HG03457 (cell line): ENCODE data around the gene HSPH1.
"Not testable (repeated sequence)": the region's sequence is repeated elsewhere in the genome, so short reads cannot be mapped to it uniquely, and the experiment has no call there.

ENCODE experiments used
- ATAC-seq: cut with Tn5 transposase; IDR thresholded peaks from one replicate; pipeline ENCODE4 v1.9.1; 2021; ENCODE audit warnings: moderate number of reproducible peaks; ENCODE audit not compliant: unreplicated experiment

HSPH1 gene

GRCh38 chr13:31100721-31101120, 61.0 kb downstream of the HSPH1 start:
- ATAC-seq, result no peak

- not testable (repeated sequence) for ATAC-seq
Measured at GRCh38 chr13:31097911-31098434, 63.7 kb downstream of the HSPH1 start.

GRCh38 chr13:31096654-31097302, 64.9 kb downstream of the HSPH1 start:
- no peak for ATAC-seq

- no peak for ATAC-seq
Measured at GRCh38 chr13:31094331-31095015, 67.2 kb downstream of the HSPH1 start.

- ATAC-seq, result no peak
Measured at GRCh38 chr13:31093145-31093885, 68.4 kb downstream of the HSPH1 start.

- ATAC-seq, result no peak
Measured at GRCh38 chr13:31092646-31093045, 69.1 kb downstream of the HSPH1 start.

GRCh38 chr13:31090961-31091624, 70.6 kb downstream of the HSPH1 start:
- no peak for ATAC-seq

GRCh38 chr13:31090096-31090495, 71.6 kb downstream of the HSPH1 start:
- no peak for ATAC-seq

GRCh38 chr13:31089649-31090048, 72.1 kb downstream of the HSPH1 start:
- no peak for ATAC-seq

- ATAC-seq, result no peak
Measured at GRCh38 chr13:31088826-31089420, 72.8 kb downstream of the HSPH1 start.
